Keratinocyte (primary cell): ENCODE results near the gene SLC34A2.

Experiments used
- EZH2 ChIP-seq: IDR thresholded peaks from one replicate; pipeline ENCODE4 v1.6.1; 2012; ENCODE audit warnings: inconsistent platforms, mild to moderate bottlenecking, low read length, moderate library complexity
- TF ChIP-seq, protein P1 (sequence below), 3 experiments: IDR thresholded peaks in 1 of 3; conservative IDR thresholded peaks in 1 of 3; optimal IDR thresholded peaks in 1 of 3; 2 replicates in 2 of 3; 3 replicates in 1 of 3; pipeline versions ENCODE3 to v1.5.1; 2011; ENCODE audit warnings: low read length in 3 of 3, mild to moderate bottlenecking in 3 of 3, moderate library complexity in 2 of 3, control low read depth in 1 of 3, inconsistent platforms in 1 of 3; ENCODE audit not compliant: insufficient read depth in 2 of 3; ENCODE audit errors: extremely low read depth in 1 of 3

DNA sequence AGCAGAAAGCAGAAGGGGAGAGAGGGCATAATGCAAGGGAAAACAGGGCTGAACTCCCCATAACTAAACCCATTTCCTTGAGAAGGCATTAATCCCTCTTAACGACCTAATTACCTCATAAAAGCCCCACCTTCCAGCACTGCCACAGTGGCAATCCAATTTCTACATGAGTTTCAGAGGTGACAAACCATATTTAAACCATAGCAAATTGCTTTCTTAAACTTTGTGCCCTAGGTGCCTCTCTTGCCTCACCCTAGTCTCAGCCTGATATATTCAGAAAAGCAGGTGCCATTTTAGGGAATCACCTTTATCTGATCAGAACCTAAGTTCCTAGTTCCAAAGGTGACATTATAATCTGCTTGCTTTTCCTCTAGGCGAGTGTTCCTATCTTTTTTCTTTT is 48.9 kb downstream of the SLC34A2 start:
- TF ChIP-seq, protein P1, sequence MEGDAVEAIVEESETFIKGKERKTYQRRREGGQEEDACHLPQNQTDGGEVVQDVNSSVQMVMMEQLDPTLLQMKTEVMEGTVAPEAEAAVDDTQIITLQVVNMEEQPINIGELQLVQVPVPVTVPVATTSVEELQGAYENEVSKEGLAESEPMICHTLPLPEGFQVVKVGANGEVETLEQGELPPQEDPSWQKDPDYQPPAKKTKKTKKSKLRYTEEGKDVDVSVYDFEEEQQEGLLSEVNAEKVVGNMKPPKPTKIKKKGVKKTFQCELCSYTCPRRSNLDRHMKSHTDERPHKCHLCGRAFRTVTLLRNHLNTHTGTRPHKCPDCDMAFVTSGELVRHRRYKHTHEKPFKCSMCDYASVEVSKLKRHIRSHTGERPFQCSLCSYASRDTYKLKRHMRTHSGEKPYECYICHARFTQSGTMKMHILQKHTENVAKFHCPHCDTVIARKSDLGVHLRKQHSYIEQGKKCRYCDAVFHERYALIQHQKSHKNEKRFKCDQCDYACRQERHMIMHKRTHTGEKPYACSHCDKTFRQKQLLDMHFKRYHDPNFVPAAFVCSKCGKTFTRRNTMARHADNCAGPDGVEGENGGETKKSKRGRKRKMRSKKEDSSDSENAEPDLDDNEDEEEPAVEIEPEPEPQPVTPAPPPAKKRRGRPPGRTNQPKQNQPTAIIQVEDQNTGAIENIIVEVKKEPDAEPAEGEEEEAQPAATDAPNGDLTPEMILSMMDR (optimal IDR thresholded peaks at IDR 0.05 in 1 of 3, IDR thresholded peaks at IDR 0.05 in 1 of 3, conservative IDR thresholded peaks at IDR 0.05 in 1 of 3; ENCODE audit: extremely low read depth in 1 of 3, insufficient read depth in 2 of 3, low read length in 3 of 3), result no peak
- TF ChIP-seq EZH2, result no peak
